Activated CD4-positive, alpha-beta T cell treated with anti-CD3 and anti-CD28 coated beads for 36 hours (primary cell): ENCODE measurements around the gene TBC1D19. TPM values are rescaled to one million over a fixed set of nuclear protein-coding genes. Genes with fewer than 3 reads are reported as not detected.
"Not testable (repeated sequence)": the region's sequence is repeated elsewhere in the genome, so short reads cannot be mapped to it uniquely, and the experiment has no call there.

Experiments
- ATAC-seq: fragments of 200-7000 bp; cut with Tn5 transposase; one replicate; pipeline ENCODE4 v1.10.0; 2021; ENCODE audit warnings: mild to moderate bottlenecking, moderate library complexity
- CTCF ChIA-PET: fragments of 350-600 bp; sonication (Branson Sonifier 250); formaldehyde crosslinking; loops from one replicate; lab custom pipeline; 2021; ENCODE audit warnings: antibody characterized with exemption; lab: Charles Lee
- POLR2A ChIA-PET: fragments of 350-600 bp; sonication (Branson Sonifier 250); formaldehyde crosslinking; loops from one replicate; lab custom pipeline; 2021; ENCODE audit warnings: antibody characterized with exemption, inconsistent platforms; lab: Charles Lee
- DNase-seq: peaks from one replicate; pipeline ENCODE4 v3.0.0-alpha.2; 2020
- H3K27ac Mint-ChIP-seq: one replicate; pipeline ENCODE4 v1.8.0; 2021; ENCODE audit warnings: mixed read lengths
- H3K27me3 Mint-ChIP-seq: one replicate; pipeline ENCODE4 v1.8.0; 2021; ENCODE audit warnings: mixed read lengths
- H3K36me3 Mint-ChIP-seq: one replicate; pipeline ENCODE4 v1.8.0; 2021; ENCODE audit warnings: low read depth, mixed read lengths
- H3K4me1 Mint-ChIP-seq: one replicate; pipeline ENCODE4 v1.8.0; 2021; ENCODE audit warnings: mixed read lengths
- H3K4me3 Mint-ChIP-seq: one replicate; pipeline ENCODE4 v1.8.0; 2021; ENCODE audit warnings: mild to moderate bottlenecking, moderate library complexity, mixed read lengths
- H3K9me3 Mint-ChIP-seq: one replicate; pipeline ENCODE4 v1.8.0; 2021; ENCODE audit warnings: low read depth, mixed read lengths
- intact Hi-C, 2 experiments: fragments of 100-400 bp; cut with DNase I in 1 of 2; cut with micrococcal nuclease in 1 of 2; formaldehyde crosslinking; loops; one replicate each; pipeline versions ENCODE4 v1.14.2 to v1.15.1; 2022 to 2024; cut with DNase I, micrococcal nuclease
- total RNA-seq, 2 experiments: library from RNA; stranded (reverse); gene quantifications; one replicate each; pipeline ENCODE4 v1.2.3, GENCODE V29; 2021

TBC1D19 gene
- total RNA-seq, 2 experiments from 2014 or later = 5.0 to 5.3 TPM

DNA sequence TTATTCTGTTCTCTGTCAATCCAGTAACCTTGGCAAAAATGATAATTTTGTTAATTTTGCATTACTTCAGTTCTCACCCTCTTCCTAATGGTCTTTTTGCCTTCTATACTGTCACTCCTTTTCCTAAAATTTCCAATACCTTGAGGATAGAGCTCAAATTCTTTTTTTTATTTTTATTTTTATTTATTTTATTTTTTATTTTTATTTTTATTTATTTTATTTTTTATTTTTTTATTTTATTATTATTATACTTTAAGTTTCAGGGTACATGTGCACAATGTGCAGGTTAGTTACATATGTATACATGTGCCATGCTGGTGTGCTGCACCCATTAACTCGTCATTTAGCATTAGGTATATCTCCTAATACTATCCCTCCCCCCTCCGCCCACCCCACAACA lies 42.8 kb downstream of the TBC1D19 start:
- H3K9me3 Mint-ChIP-seq, H3K27me3 Mint-ChIP-seq, ATAC-seq, H3K4me1 Mint-ChIP-seq, DNase-seq, H3K27ac Mint-ChIP-seq, H3K4me3 Mint-ChIP-seq, POLR2A ChIA-PET, intact Hi-C loops: not testable (repeated sequence)
- H3K36me3 Mint-ChIP-seq = peaks cover 11% of the 10 kb centered on the region
- CTCF ChIA-PET = interaction anchor here (1.0 to 1.2 kb wide), 2 partner anchors 9 to 10 kb away, joined by 3 read pairs; no protein-coding TSS in a partner anchor

DNA sequence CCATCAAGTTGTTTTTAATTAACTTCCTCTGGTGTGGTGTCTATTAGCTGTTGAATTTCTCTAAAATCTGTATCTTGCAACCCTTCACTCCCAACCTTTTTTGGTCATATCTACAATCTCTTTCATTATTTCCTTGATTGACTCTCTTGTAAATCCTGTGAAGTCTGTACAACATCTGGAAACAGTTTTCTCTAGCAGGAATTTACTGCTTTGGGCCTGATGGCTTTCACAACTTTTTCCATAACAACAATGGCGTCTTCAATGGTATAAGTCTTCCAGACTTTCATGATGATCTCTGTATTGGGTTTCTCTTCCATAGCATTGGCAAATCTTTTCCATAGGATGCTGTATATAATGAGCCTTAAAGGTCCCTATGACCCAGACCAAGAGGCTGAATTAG lies 49.0 kb downstream of the TBC1D19 start:
- H3K4me1 Mint-ChIP-seq = no peaks in the 10 kb centered on the region
- no peaks in the 10 kb centered on the region for H3K27me3 Mint-ChIP-seq
- POLR2A ChIA-PET = no interaction called here
- CTCF ChIA-PET = no interaction called here
- no peaks in the 10 kb centered on the region for H3K9me3 Mint-ChIP-seq
- H3K27ac Mint-ChIP-seq = no peak overlapping the region
- no peak for DNase-seq
- H3K36me3 Mint-ChIP-seq = peaks cover 13% of the 10 kb centered on the region
- no peak overlapping the region for H3K4me3 Mint-ChIP-seq
- intact Hi-C loops = no loop called here
- no peak for ATAC-seq

DNA sequence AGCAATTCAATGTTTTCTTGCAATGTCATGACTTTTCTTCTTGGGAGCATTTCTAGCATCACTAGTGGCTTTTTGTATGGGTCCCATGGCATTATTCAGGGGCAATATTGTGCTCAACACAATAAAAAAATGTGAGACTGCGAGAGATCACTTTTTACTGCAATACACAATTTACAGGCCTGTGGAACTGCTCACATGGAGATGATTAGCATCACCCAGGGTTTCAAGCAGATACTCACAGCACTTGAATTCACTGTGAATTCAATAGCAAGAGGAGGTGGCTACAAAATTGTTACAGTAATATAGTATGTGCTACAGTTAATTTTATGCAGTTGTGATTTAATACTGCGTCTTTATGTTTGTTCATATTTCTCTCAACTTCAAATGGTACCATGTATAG lies 50.4 kb downstream of the TBC1D19 start:
- intact Hi-C loops = no loop called here
- Mint-ChIP-seq H3K9me3 (no peaks in the 10 kb centered on the region), H3K4me1 (no peaks in the 10 kb centered on the region), H3K27me3 (no peaks in the 10 kb centered on the region), H3K27ac (no peak overlapping the region), H3K4me3 (no peak overlapping the region), H3K36me3 (peaks cover 14% of the 10 kb centered on the region)
- no peak for DNase-seq
- no peak for ATAC-seq
- CTCF ChIA-PET = no interaction called here
- POLR2A ChIA-PET = no interaction called here

DNA sequence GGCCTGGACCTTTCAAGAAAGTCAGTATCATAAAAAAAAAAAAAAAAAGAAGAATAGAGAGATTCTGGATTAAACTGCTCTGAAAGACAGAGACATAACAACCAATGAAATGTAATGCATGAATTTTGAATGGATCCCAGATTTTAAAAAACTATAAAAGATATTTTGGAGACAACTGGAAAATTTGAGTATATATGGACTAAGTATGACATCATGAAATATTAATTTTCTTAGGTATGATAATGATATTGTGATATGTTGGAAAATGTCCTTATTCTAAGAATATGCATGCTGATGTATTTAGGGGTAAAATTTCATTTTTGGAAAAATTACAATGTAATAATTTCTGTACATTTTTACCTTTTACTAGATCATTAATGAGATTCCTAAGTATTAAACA lies 52.6 kb downstream of the TBC1D19 start:
- peaks cover 22% of the 10 kb centered on the region for H3K36me3 Mint-ChIP-seq
- intact Hi-C loops = no loop called here
- ChIA-PET CTCF (no interaction called here), POLR2A (no interaction called here)
- no peaks in the 10 kb centered on the region for H3K4me1 Mint-ChIP-seq
- ATAC-seq (no peak), DNase-seq (no peak)
- no peaks in the 10 kb centered on the region for H3K27me3 Mint-ChIP-seq
- H3K4me3 Mint-ChIP-seq = no peak overlapping the region
- H3K9me3 Mint-ChIP-seq = no peaks in the 10 kb centered on the region
- H3K27ac Mint-ChIP-seq = no peak overlapping the region

DNA sequence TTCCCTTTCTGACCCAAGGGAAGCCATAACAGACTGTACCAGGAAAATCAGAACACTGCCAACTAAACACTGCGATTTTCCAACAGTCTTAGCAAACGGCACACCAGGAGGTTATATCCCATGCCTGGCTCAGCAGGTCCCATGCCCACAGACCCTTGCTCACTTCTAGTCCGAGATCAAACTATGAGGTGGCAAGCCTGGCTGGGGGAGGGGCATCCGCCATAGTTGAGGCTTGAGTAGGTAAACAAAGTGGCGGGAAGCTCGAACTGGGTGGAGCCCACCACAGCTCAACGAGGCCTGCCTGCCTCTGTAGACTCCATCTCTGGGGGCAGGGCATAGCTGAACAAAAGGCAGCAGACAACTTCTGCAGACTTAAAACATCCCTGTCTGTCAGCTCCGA lies 56.8 kb downstream of the TBC1D19 start:
- intact Hi-C loops, H3K4me1 Mint-ChIP-seq, H3K4me3 Mint-ChIP-seq, CTCF ChIA-PET, POLR2A ChIA-PET, H3K27me3 Mint-ChIP-seq, DNase-seq, H3K27ac Mint-ChIP-seq, H3K9me3 Mint-ChIP-seq, ATAC-seq: not testable (repeated sequence)
- peaks cover 24% of the 10 kb centered on the region for H3K36me3 Mint-ChIP-seq

DNA sequence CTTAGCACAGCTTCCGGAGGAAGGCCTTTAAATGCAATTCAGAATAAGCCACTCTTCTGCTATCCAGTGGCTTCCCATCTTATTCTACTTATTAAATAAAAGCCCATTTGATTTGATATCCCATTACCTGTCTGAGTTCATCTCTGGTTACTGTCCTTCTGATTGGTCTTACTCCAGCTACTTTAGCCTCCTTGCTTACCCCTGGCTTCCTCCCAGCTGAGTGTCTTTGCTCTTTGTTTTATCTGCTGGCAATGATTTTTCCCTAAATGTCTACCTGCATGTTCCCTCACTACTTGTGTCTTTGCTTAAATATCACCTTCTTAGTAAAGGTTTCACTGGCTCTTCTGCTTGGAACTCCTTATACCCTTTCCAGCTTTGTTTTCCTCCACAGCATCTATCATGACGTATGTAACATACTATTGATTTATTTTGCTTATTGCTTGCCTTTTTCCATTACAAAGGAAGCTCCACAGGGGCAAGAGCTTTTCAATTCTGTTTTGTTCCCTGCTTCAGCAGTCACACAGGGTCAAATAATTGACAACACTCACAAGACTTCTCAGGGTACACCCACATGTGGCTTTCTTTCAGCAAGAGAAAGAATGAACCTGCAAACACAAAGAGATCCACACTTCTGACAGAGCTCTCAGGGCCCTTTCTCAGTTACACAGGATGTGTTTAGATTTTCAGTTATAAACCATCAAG lies 63.8 kb downstream of the TBC1D19 start:
- Mint-ChIP-seq H3K4me3 (no peak overlapping the region), H3K27me3 (no peaks in the 10 kb centered on the region), H3K9me3 (peaks cover 10% of the 10 kb centered on the region), H3K4me1 (no peaks in the 10 kb centered on the region), H3K36me3 (peaks cover 21% of the 10 kb centered on the region), H3K27ac (no peak overlapping the region)
- ATAC-seq (no peak), DNase-seq (no peak)
- intact Hi-C loops = no loop called here
- POLR2A ChIA-PET = no interaction called here
- CTCF ChIA-PET = interaction anchor here (0.8 to 1.6 kb wide), 2 partner anchors 9 to 25 kb away, joined by 3 to 5 read pairs; no protein-coding TSS in a partner anchor

DNA sequence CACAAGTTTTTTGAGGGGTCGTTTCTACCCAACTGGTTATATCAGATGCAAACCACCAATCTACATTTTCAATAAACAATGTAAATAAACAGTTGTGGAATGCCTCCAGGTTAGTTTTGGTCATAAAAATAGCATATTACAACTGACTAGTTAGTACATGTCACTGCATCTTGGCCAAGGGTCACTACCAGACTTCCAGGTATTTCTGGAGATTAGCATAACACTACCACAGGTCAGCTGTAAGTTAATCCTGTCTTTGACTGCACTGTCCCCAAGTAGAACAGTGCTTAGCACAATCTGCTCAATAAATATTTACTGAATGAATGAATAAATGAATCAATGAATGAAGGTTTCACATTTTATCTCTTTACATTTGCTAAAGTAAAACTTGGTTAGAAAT lies 64.4 kb downstream of the TBC1D19 start:
- Mint-ChIP-seq H3K36me3 (peaks cover 23% of the 10 kb centered on the region), H3K27ac (no peak overlapping the region), H3K4me3 (no peak overlapping the region), H3K9me3 (peaks cover 10% of the 10 kb centered on the region), H3K4me1 (no peaks in the 10 kb centered on the region), H3K27me3 (no peaks in the 10 kb centered on the region)
- intact Hi-C loops = no loop called here
- ChIA-PET POLR2A (no interaction called here), CTCF (interaction anchor here (0.8 to 1.6 kb wide), 3 partner anchors 9 to 36 kb away, joined by 3 to 5 read pairs (median 3); no protein-coding TSS in a partner anchor)
- no peak for ATAC-seq
- DNase-seq = no peak

DNA sequence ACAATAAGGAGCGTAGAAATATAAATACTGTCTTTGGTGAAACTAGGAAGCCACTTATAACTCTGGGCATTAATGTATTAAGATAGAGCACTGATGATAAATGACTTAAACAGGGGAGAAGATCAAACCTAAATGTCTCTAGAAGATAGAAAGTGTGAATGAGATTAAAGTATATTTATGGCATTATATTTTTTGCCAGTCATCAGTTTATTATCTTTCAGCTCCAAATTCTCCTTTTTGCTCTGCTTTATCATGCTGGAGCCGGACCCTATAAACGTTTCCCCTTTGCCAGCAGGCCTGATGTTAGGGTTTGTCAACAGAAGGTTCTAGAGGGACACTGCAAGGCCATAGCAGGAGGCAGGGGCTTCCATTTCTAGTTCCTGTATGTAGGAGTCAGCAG lies 76.4 kb downstream of the TBC1D19 start:
- ChIA-PET POLR2A (no interaction called here), CTCF (no interaction called here)
- H3K27me3 Mint-ChIP-seq = no peaks in the 10 kb centered on the region
- ATAC-seq = no peak
- no peak overlapping the region for H3K27ac Mint-ChIP-seq
- no peak overlapping the region for H3K4me3 Mint-ChIP-seq
- intact Hi-C loops = no loop called here
- no peaks in the 10 kb centered on the region for H3K4me1 Mint-ChIP-seq
- H3K9me3 Mint-ChIP-seq = peaks cover 3% of the 10 kb centered on the region
- H3K36me3 Mint-ChIP-seq = peaks cover 13% of the 10 kb centered on the region
- no peak for DNase-seq

DNA sequence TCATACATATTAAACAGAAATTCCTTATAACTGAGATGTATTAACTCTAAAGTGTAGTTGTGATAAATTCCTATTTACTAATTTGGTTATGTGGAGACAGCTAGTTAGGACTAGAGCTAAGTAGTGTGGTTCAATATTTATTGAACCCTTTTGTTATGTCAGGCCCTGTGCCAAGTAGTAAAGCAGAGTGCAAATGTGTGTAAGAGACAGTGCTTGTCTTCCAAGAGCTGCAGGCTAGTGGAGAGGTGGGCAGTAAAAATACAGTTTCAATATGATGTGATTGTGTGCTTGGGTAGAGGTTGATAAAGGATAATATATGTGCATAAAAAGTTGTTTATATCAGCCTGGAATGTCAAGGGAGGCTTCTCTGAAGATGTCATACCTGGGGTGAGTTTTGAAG lies 80.0 kb downstream of the TBC1D19 start:
- no peaks in the 10 kb centered on the region for H3K27me3 Mint-ChIP-seq

DNA sequence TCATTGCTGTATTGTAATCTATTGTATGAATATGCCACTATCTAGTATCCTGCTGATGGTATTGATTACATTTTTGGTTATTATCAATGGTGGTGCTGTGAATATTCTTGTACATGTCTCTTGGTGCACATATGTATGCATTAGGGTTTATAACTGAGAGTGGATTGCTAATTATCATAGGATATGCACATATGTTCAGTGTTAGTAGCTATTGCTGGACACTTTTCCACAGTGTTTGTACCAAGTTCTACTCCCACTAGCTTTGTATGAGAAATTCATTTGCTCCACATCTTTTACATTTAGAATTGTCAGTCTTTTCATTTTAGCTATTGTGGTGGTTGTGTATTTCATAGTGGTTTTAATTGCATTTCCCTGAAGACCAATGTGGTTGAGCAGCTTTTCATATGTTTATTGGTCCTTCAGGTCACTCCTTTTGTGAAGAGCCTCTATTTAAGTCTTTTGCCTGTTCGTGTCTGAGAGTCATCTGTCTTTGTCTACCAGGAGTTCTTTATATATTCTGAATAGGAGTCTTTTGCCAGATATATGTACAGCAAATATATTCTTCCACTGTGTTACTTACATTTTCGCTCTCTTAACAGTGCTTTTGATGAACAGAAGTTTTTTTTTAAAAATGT lies 87.1 kb downstream of the TBC1D19 start:
- H3K27me3 Mint-ChIP-seq = no peaks in the 10 kb centered on the region
- ATAC-seq (no peak), DNase-seq (no peak)
- ChIA-PET CTCF (interaction anchor here (0.7 kb wide), 1 partner anchor 269 kb away, joined by 3 read pairs; no protein-coding TSS in a partner anchor), POLR2A (no interaction called here)
- H3K4me1 Mint-ChIP-seq = no peaks in the 10 kb centered on the region
- no peaks in the 10 kb centered on the region for H3K9me3 Mint-ChIP-seq
- no peak overlapping the region for H3K4me3 Mint-ChIP-seq
- intact Hi-C loops = no loop called here
- H3K27ac Mint-ChIP-seq = no peak overlapping the region
- H3K36me3 Mint-ChIP-seq = peaks cover 3% of the 10 kb centered on the region

More for the DNA sequence above, 80.0 kb downstream of the TBC1D19 start:
- ChIA-PET POLR2A (no interaction called here), CTCF (no interaction called here)
- no peak for DNase-seq
- Mint-ChIP-seq H3K9me3 (no peaks in the 10 kb centered on the region), H3K36me3 (peaks cover 6% of the 10 kb centered on the region), H3K4me1 (no peaks in the 10 kb centered on the region), H3K4me3 (no peak overlapping the region), H3K27ac (no peak overlapping the region)
- ATAC-seq = no peak
- intact Hi-C loops = no loop called here

DNA sequence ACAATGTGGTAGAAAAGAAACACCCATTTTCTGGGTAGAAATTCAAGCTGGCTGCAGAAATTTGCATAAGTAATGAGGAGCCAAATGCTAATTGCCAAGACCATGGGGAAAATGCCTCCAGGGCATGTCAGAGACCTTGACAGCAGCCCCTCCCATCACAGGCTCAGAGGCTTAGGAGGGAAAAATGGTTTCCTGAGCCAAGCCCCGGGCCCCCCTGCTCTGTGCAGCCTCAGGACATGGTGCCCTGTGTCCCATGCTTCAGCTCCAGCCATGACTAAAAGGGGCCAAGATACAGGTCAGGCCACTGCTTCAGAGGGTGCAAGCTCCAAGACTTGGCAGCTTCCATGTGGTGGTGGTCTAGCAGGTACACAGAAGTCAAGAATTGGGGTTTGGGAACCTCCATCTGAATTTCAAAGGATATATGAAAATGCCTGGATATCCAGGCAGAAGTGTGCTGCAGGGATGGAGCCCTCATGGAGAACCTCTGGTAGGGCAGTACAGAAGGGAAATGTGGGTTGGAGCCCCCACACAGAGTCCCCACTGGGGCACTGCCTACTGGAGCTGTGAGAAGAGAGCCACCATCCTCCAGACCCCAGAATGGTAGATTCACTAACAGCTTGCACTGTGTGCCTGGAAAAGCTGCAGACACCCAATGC lies 95.3 kb downstream of the TBC1D19 start:
- H3K4me3 Mint-ChIP-seq, CTCF ChIA-PET, ATAC-seq, POLR2A ChIA-PET, H3K27ac Mint-ChIP-seq, H3K4me1 Mint-ChIP-seq, DNase-seq, intact Hi-C loops, H3K27me3 Mint-ChIP-seq: not testable (repeated sequence)
- H3K9me3 Mint-ChIP-seq = peaks cover 28% of the 10 kb centered on the region
- peaks cover 40% of the 10 kb centered on the region for H3K36me3 Mint-ChIP-seq
